G401 (cell line): Measurements from ENCODE around the gene KRT16. TPM values are rescaled to one million over a fixed set of nuclear protein-coding genes. Genes with fewer than 3 reads are reported as not detected.
"Not testable (repeated sequence)": the region's sequence is repeated elsewhere in the genome, so short reads cannot be mapped to it uniquely, and the experiment has no call there.

ENCODE experiments used
- DNase-seq: peaks from one replicate; pipeline ENCODE4 v3.0.0-alpha.2; 2015; ENCODE audit warnings: low spot score
- in situ Hi-C: cut with HindIII; loops from 2 replicates; pipeline ENCODE4 v1.10.0; 2016; ENCODE audit warnings: low sequenced_read_pairs, mixed read lengths
- total RNA-seq: library from RNA; depleted of rRNA; stranded (reverse); fragments of >200 nt; shearing (Covaris generic); gene quantifications from 2 replicates; pipeline ENCODE4 v1.2.3, GENCODE V29; 2014; rRNA removed

The KRT16 gene
- not detected in 2 replicates for total RNA-seq

- DNase-seq, in situ Hi-C loops: not testable (repeated sequence)
Measured at GRCh38 chr17:41612376-41613160, at the start of gene KRT16. TSS of gene KRT16 (minus strand) at chr17:41612767. CDS start at chr17:41612688, 79 bp downstream.

DNA sequence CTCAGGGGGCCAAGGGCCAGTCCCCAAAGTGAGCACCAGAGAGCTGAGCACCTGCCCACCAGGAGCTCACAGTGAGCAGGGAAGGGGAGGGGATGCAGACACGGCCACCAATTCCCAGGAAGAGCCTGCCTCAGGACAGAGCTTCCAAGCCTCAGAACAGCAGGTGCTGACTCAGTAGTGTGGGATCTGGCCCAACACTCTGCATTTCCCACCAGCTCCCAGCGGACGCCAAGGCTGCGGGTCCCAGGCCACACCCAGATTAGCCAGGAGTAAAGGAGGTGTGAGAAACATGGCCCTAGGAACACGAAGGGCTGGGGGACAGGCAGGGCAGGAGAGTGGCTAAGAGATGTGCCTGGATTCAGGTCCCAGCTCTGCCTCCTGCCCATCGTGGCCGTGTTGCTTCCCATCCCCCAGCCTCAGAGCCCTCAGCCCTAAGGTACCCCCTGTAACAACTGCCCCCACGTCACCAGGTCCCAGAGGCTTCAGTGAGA is 47.7 kb upstream of the KRT16 start:
- in situ Hi-C loops: no loop called here
- no peak for DNase-seq

GRCh38 chr17:41659427-41660212 is 47.1 kb upstream of the KRT16 start:
- DNase-seq: no peak
- in situ Hi-C loops: no loop called here

GRCh38 chr17:41658846-41659245 is 46.3 kb upstream of the KRT16 start:
- DNase-seq: no peak
- in situ Hi-C loops: no loop called here

DNA sequence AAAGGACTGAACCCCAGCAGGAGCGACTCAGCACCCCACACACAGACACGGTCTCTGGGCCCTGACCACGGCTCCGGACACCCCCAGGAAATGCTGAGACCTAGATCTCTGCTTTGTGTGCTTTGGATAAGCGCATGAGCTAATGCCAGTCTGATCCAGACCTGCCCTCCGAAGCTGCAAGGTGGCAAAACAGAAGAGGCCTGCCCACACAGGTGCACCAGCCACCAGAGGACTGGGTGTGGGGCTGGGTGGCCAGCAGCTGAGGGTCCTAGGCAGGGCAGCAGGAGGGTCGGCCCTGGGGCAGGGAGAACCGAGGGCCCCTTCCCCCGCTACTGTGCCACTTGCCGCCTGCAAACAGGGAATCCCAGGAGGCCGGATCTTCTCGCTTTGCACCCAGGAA is 45.4 kb upstream of the KRT16 start:
- no peak for DNase-seq
- in situ Hi-C loops: no loop called here

DNA sequence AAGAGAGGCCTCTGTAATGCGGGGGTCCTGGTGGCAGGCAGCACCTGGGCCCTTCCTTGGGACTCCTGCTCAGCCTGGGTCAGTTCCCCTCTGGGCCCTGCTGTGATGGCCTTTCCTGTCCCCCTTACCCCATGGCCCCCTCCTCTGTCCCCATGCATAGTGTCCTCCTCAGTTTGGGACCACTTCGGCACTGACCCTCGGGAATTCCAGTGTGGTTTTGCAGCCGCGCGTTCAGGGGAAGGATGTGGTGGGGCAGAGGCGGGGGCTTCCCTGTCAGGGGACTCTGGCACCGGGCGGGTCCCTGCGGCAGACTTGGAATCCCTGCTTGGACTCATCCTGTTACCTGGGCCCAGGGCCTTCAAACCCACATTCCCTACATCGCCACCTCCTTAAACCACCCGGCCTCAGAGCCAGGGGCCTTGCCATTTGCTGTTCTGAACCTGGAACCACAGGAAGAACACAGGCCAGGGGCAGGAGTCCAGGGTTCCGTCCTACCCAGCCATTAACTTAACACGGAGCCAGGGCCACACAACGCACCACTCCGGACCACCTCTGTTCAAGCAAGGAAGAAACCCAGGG is 44.7 kb upstream of the KRT16 start:
- DNase-seq: no peak
- in situ Hi-C loops: no loop called here

DNA sequence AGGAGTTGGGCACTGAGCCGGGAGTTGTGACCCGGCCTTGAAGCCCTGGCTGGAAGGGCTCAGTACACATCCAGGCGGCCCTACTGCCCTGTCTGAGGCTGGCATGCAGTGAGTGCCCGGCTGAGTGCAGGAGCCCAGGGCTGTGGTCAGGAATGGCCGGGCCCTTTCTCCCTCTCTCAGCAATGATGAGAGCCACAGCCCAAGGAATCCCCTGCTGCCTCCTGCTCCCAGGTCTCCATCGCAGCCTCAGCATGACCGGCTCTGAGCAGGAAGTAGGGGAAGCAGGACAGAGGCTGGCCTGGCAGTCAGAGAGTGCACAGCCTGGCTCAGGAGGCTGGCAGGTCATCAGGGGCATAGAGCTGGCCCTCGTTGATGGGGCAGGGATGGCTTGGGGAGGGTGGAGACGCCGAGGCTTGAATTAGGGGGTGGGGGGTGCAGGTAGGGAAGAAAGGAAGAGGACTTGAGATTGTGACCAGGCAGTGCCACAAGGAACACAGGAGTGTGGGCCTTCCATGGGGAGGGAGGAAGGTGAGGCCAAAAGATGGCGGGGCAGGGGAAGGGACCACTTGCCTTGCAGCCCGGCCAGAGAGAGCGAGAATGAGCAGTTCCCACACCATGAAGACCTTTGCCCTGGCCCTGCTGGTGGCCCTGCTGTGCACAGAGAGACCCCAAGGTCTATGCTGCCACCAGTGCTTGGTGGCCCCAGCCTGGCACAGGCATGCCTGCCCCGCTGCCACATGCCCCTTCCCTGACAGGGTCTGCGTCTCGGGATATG is 43.9 kb upstream of the KRT16 start:
- in situ Hi-C loops: no loop called here
- DNase-seq: no peak

- DNase-seq: no peak
- in situ Hi-C loops: no loop called here
Measured at GRCh38 chr17:41655611-41656111, 43.1 kb upstream of the KRT16 start.

GRCh38 chr17:41654678-41655607 is 42.4 kb upstream of the KRT16 start:
- in situ Hi-C loops: no loop called here
- no peak for DNase-seq

DNA sequence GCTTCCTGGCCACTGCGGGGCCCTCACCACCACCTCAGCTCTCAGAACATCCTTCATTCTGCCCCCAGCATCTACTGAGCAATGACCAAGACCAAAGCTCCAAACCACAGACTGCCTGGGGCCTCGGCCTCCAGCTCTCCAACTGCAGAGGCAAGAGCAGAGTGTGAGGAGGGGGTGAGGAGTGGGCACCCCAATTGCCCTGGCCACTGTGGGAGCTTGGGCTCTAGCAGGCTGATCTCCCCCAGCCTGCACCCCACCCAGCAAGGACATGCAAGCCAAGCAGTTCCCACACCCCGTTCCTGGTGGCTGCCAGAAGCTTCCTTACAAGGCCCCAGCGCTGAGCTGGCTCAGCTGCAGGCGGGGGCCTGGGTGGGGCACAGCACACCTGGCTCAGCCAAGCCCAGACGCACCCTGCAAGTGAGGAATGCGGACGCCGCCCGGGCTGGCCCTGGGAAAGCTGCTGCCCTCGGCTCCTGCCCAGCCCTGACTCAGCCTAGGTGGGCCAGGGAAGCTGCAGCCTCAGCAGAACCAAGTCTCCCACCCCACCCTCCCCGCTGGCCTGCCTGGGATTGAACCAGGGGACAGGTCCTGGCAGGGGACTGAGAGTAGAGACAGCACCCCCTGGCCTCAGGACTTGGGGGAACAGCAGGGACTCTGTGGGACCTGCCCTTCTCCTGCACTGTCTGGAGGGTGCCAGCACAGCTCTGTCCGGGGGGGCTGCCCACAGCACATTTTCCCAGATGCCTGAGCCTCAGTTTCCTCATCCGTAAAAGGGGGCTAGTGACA is 41.5 kb upstream of the KRT16 start:
- in situ Hi-C loops: no loop called here
- no peak for DNase-seq

GRCh38 chr17:41653421-41653820 is 40.9 kb upstream of the KRT16 start:
- DNase-seq: no peak
- in situ Hi-C loops: no loop called here

GRCh38 chr17:41652461-41652970 is 39.9 kb upstream of the KRT16 start:
- in situ Hi-C loops: no loop called here
- DNase-seq: no peak

DNA sequence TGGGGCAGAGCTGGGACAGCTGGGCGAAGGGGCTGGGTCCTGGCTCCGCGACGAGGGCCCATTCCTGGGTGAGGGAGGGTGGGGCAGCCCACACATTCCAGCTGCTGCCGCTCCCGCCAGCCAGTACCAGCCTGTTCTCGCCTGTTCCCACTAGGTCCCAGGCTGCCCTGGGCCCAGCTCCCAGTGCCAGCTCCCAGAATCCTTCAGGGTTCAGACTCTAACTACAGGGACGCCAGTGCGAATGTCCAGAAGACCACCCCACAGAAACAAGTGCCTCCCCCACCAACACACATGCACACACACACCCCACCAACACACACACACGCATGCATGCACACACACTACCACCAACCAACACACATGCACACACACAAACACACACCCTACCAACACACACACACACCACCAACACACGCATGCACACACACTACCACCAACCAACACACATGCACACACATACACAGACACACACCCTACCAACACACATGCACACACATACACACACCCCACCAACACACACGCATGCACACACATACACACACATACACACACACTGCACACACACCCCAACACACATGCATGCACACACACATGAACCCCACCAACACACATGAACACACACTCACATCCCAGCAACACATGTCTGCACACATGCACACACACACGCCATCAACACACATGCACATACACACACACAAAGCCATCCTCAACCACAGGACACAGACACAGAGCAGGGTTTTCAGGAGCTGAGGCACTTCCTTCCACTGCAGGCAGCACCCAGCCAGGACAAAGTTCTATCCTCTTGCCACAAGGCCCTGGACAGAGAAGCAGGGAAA is 39.3 kb upstream of the KRT16 start:
- in situ Hi-C loops: no loop called here
- DNase-seq: no peak

GRCh38 chr17:41650794-41651624 is 38.4 kb upstream of the KRT16 start:
- in situ Hi-C loops: no loop called here
- DNase-seq: no peak

- DNase-seq: no peak
- in situ Hi-C loops: no loop called here
Measured at GRCh38 chr17:41649923-41650519, 37.5 kb upstream of the KRT16 start.
